Fibroblast of lung (primary cell): ENCODE data around the gene IL17REL.

Source experiments
- EZH2 ChIP-seq: IDR thresholded peaks from 2 replicates; pipeline ENCODE4 v1.5.1; 2012; ENCODE audit warnings: low read length, control low read depth, mild to moderate bottlenecking; ENCODE audit errors: missing control alignments
- TF ChIP-seq, protein P1 (sequence below), 2 donors: IDR thresholded peaks in 1 of 2; conservative IDR thresholded peaks in 1 of 2; 1 replicate in 1 of 2; 2 replicates in 1 of 2; pipeline ENCODE4 v1.5.1; 2011 to 2012; ENCODE audit warnings: low read length in 2 of 2, control low read depth in 1 of 2, inconsistent platforms in 1 of 2, low read depth in 1 of 2, mild to moderate bottlenecking in 1 of 2

DNA sequence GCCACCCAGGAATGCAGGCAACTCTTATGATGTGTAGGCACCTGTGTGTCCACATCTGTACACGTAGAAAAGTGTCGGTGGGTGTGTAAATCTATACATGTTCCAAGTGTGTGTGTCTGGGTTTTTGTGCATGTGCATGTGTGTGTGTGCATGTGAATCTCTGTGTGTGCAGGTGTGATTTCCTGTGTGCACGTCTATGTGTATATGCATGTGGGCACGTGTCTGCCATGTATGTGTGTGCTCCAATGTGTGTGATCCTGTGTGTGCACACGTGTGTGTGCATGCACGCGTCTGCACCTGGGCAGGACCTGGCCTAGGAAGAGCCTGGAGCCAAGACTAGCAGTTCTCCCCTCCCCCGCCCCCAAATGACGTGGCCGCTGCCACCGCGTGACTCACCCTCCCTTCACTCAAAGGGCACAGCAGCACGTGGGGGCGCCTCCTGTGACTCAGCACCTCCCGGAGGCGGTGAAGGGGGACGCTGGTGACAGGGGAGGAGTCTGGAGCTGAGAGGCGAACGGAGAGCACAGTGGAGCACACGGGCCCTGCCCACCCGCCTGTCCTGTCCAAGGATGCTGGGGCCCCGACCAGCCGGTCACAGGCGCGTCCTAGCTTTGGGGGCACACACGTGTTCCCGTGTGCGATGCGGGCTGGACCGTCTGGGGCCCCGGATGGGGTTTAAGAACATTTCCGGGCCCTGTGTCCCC, 41.9 kb downstream of the IL17REL start:
- no peak for TF ChIP-seq EZH2
- TF ChIP-seq, protein P1, sequence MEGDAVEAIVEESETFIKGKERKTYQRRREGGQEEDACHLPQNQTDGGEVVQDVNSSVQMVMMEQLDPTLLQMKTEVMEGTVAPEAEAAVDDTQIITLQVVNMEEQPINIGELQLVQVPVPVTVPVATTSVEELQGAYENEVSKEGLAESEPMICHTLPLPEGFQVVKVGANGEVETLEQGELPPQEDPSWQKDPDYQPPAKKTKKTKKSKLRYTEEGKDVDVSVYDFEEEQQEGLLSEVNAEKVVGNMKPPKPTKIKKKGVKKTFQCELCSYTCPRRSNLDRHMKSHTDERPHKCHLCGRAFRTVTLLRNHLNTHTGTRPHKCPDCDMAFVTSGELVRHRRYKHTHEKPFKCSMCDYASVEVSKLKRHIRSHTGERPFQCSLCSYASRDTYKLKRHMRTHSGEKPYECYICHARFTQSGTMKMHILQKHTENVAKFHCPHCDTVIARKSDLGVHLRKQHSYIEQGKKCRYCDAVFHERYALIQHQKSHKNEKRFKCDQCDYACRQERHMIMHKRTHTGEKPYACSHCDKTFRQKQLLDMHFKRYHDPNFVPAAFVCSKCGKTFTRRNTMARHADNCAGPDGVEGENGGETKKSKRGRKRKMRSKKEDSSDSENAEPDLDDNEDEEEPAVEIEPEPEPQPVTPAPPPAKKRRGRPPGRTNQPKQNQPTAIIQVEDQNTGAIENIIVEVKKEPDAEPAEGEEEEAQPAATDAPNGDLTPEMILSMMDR (conservative IDR thresholded peaks at IDR 0.05 in 1 of 2, IDR thresholded peaks at IDR 0.05 in 1 of 2; ENCODE audit: low read depth in 1 of 2, low read length in 2 of 2), result no peak
